Measurements from ENCODE around the gene RERE. TPM values are rescaled to one million over a fixed set of nuclear protein-coding genes. Genes with fewer than 3 reads are reported as not detected.
A peak's percentile ranks its signal among the peaks of the same experiment; 100 is the strongest.

RERE gene
- total and polyA plus RNA-seq, 2 donors (not counting 3 experiments of a cell fraction or from before 2014, with no cell fraction given) = 14.1 to 113 TPM

GRCh38 chr1:8702472-8702849 lies 115.0 kb downstream of the RERE start:
- Histone ChIP-seq H3K36me3 (ENCODE audit: control insufficient read depth in 2 of 2, extremely low read depth in 1 of 2, insufficient read depth in 2 of 2, low read length in 2 of 2) (no peaks in the 10 kb centered on the region), H2AFZ (ENCODE audit: low read depth, low read length) (no peak overlapping the region), H3K9me1 (replicated peaks; ENCODE audit: control insufficient read depth, extremely low read depth, insufficient read depth, low read length) (no peaks in the 10 kb centered on the region), H3K4me2 (ENCODE audit: insufficient read depth, low read length) (peak overlapping the region; percentile 92), H4K20me1 (replicated peaks; ENCODE audit: control insufficient read depth, extremely low read depth, insufficient read depth, low read length) (no peaks in the 10 kb centered on the region), H3K4me3 (replicated peaks in 1 of 3; ENCODE audit: insufficient read depth in 1 of 3, low read depth in 1 of 3, low read length in 3 of 3) (peak overlapping the region; percentile 61 to 94 (median 80)), H3K4me1 (ENCODE audit: control insufficient read depth, extremely low read depth, insufficient read depth, low read length) (peaks cover 17% of the 10 kb centered on the region), H3K9ac (replicated peaks; ENCODE audit: extremely low read depth, insufficient read depth, low read length) (peak overlapping the region; percentile 97), H3K9me3 (replicated peaks; ENCODE audit: control insufficient read depth, insufficient read depth, low read length) (no peaks in the 10 kb centered on the region), H3K27me3 (ENCODE audit: control insufficient read depth in 2 of 2, insufficient read depth in 2 of 2, low read length in 2 of 2) (no peaks in the 10 kb centered on the region), H3K27ac (ENCODE audit: insufficient read depth, low read depth, low read length) (peak overlapping the region; percentile 77), H3K79me2 (ENCODE audit: control insufficient read depth, insufficient read depth, low read length) (peaks cover 50% of the 10 kb centered on the region)
- TF ChIP-seq GATA2 (IDR thresholded peaks at IDR 0.05; ENCODE audit: insufficient read depth, insufficient read length, low read depth, low read length) = no peak
- no peak for TF ChIP-seq JUN (IDR thresholded peaks at IDR 0.05; ENCODE audit: borderline replicate concordance, insufficient read depth, insufficient read length, low read depth)
- TF ChIP-seq EZH2 (IDR thresholded peaks at IDR 0.05; ENCODE audit: borderline replicate concordance, low read depth, low read length, severe bottlenecking) = no peak
- TF ChIP-seq POLR2AphosphoS5 (IDR thresholded peaks at IDR 0.05; ENCODE audit: insufficient read depth, low read depth, low read length) = no peak
- no peak for TF ChIP-seq FOS (IDR thresholded peaks at IDR 0.05; ENCODE audit: borderline replicate concordance, insufficient read depth, low read length)
- TF ChIP-seq POLR2A (IDR thresholded peaks at IDR 0.05; ENCODE audit: low read depth, low read length) = no peak
- no peak for TF ChIP-seq CTCF (IDR thresholded peaks at IDR 0.05; ENCODE audit: extremely low read depth in 1 of 2, insufficient read depth in 1 of 2, low read depth in 1 of 2, low read length in 2 of 2)
- dilution Hi-C loops (cut with MboI; ENCODE audit: extremely low pct_ligation_motif_present, low sequenced_read_pairs) = no loop called here
- DNase-seq (ENCODE audit: low read depth, low spot score) (no peak), FAIRE-seq (no peak)
- POLR2A ChIA-PET = interaction anchor here (1.4 kb wide), 1 partner anchor 15 kb away, joined by 4 read pairs; no protein-coding TSS in a partner anchor
- no TSS peak for BruUV-seq (replicated peaks)
- intact Hi-C loops (cut with micrococcal nuclease) = loop anchor here (2.0 kb wide), 1 partner anchor 278 kb away; no protein-coding TSS in a partner anchor
- CTCF ChIA-PET = interaction anchor here (0.7 to 5.1 kb wide), 7 partner anchors 15 to 221 kb away, joined by 3 to 39 read pairs (median 12); no protein-coding TSS in a partner anchor
